ENCODE measurements around the gene SCRT2.

Gene SCRT2

DNA sequence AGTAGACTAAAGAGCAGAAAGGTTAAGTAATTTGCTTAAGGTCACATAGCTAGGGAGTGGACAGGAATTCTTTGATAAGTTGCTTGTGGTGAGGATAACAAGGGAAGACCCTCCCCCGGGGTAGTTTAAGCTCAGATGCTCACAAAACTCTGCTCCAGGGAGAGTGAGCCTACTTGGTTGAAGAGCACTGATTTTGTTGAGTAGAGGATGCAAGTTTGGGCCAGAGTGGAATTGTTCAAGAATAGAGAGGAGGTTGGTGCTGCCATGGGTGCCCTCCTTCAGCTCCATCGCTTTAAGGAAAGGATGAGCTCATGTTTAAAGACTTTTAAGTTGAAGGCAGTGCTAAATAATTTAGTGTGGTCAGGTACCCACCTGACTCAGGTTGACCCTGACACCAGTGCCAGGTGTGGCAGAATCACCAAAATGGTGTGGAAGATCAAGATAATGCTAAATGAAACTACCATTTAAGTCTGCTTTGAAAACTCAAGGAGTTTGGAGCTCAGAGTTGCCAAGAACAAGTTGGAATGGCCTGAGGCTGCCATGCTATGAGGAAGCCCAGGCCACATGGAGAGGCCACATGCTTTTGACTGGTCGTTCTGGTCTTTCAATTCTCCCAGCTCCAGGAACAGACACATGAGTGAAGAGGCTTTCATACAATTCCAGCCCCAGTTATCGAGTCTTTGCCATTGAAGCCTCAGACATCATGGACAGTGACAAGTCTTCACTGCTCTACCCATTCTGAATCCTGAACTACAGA is 57.5 kb downstream of the SCRT2 start:
- DNase-seq (ENCODE audit: low read depth in 2 of 2): no peak
- no peak overlapping the region for H3K4me3 ChIP-seq (replicated peaks in 1 of 2; ENCODE audit: low read depth in 2 of 2, low read length in 2 of 2)
- no peak for TF ChIP-seq CTCF (IDR thresholded peaks at IDR 0.05; ENCODE audit: low read depth, low read length)

DNA sequence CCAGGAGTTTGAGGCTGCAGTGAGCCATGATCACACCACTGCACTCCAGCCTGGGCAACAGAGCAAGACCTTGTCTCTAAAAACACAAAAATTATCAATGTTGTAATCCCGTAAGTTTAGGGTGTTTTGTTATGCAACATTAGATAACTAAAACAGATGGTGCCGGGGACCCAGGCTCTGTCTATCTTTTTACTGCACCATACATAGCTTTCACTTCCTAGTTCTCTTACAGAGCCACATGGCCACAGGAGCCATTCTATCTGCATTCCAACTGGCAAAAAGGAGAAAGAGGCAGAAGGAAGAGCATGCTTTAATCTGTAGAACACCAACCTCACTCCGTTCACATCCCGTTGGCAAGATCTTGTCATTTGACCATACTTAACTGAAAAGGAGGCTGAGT is 60.1 kb downstream of the SCRT2 start:
- DNase-seq (ENCODE audit: low read depth in 2 of 2): no peak
- TF ChIP-seq CTCF (IDR thresholded peaks at IDR 0.05; ENCODE audit: low read depth, low read length): no peak

DNA sequence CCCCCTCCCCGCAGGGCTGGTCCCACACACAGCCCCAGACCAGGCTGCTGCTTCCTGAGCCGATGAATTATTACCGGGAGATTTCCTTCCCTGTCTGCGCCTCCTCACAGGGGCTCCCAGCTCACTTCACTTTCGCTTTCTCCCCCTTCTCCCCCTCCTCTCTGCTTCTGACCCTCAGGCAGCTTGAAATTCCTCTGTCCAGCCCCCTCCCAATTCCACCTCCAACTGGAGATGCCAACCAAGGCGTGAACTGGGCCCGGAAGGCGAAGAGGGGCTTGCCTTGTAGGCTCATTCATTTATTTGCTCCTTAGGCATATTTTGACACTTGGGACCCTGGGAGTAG is 63.8 kb downstream of the SCRT2 start:
- no peak overlapping the region for H3K4me3 ChIP-seq (replicated peaks in 1 of 2; ENCODE audit: low read depth in 2 of 2, low read length in 2 of 2)
- TF ChIP-seq CTCF (IDR thresholded peaks at IDR 0.05; ENCODE audit: low read depth, low read length): no peak
- no peak for DNase-seq (ENCODE audit: low read depth in 2 of 2)

More for the DNA sequence above, 60.1 kb downstream of the SCRT2 start:
- H3K4me3 ChIP-seq (replicated peaks in 1 of 2; ENCODE audit: low read depth in 2 of 2, low read length in 2 of 2): no peak overlapping the region
